GM10266 (cell line): ENCODE data around the gene OOSP2.
"Not testable (repeated sequence)": the region's sequence is repeated elsewhere in the genome, so short reads cannot be mapped to it uniquely, and the experiment has no call there.

Experiments
- DNase-seq: peaks from one replicate; pipeline ENCODE4 v3.0.0; 2012; ENCODE audit errors: extremely low spot score
- CTCF ChIP-seq: IDR thresholded peaks from 2 replicates; pipeline ENCODE4 v1.5.1; 2012; ENCODE audit warnings: mild to moderate bottlenecking, low read depth; ENCODE audit not compliant: control insufficient read depth, insufficient read depth; ENCODE audit errors: missing control alignments

Gene OOSP2

DNA sequence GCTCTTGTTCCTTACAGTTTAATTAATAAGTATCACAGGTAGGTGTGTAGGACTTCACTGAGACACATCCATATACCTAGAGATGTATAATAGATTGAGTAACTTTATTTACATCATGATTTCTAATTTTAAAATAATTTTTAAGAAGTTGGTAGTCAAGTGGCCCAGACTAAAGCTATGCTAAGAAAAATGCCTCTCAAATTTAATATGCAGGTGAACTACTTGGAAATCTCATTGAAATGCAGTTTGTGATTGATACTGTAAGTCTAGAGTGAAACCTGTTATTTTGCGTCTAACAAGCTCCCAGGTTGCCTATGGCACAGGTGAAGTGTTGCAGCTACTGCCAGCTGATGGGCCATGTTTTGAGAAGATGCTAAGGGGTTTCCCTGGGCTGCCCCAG, 23.3 kb upstream of the OOSP2 start, which contains the start of gene OOSP4B:
Gene OOSP4B, plus strand, starts transcription at position 301 of the 400 bp plus-strand sequence.
- no peak for TF ChIP-seq CTCF
- no peak for DNase-seq

GRCh38 chr11:60018058-60018457, 22.2 kb upstream of the OOSP2 start:
- no peak for TF ChIP-seq CTCF
- no peak for DNase-seq

GRCh38 chr11:60020376-60020775, 19.8 kb upstream of the OOSP2 start:
- not testable (repeated sequence) for DNase-seq

DNA sequence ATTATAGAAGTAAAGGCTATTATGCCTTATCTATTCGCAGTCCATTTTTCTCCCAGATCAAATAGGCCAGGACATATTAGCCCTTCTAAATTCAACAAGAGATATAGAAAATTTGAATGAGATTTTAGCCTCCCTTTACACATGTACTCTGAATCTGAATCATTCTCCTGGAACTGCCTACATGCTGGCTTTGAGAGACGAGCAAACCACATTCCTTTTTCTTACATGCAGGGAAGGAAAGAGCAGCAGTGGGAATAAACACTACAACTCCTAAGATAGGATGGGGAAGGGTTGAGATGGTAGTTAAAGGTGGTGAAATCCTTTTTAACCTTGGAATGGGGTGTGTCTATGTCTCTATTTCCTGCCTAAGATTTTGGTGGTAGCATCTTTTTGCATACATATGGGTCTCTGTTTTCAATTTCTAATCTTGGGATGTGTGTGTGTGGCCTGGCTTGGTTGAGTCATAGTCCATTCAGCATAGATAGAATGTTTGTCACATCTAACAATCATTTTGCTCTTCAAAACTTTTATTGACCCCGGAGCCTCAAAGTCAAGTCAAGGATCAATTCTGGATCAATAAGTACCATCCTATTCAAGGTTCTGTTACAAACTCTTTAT, 11.1 kb upstream of the OOSP2 start:
- no peak for TF ChIP-seq CTCF
- DNase-seq: no peak

DNA sequence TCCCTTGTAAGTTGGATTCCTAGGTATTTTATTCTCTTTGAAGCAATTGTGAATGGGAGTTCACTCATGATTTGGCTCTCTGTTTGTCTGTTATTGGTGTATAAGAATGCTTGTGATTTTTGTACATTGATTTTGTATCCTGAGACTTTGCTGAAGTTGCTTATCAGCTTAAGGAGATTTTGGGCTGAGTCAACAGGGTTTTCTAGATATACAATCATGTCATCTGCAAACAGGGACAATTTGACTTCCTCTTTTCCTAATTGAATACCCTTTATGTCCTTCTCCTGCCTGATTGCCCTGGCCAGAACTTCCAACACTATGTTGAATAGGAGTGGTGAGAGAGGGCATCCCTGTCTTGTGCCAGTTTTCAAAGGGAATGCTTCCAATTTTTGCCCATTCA, 10.2 kb downstream of the OOSP2 start:
- DNase-seq: not testable (repeated sequence)

- not testable (repeated sequence) for DNase-seq
Observed at GRCh38 chr11:60050839-60051238, 10.6 kb downstream of the OOSP2 start.

- DNase-seq: no peak
- TF ChIP-seq CTCF: no peak
Observed at GRCh38 chr11:60056349-60056969, 16.2 kb downstream of the OOSP2 start, which contains the start of gene MS4A3. Gene MS4A3 (plus strand): TSS chr11:60056665. CDS start chr11:60061161, 4,496 bp downstream.

DNA sequence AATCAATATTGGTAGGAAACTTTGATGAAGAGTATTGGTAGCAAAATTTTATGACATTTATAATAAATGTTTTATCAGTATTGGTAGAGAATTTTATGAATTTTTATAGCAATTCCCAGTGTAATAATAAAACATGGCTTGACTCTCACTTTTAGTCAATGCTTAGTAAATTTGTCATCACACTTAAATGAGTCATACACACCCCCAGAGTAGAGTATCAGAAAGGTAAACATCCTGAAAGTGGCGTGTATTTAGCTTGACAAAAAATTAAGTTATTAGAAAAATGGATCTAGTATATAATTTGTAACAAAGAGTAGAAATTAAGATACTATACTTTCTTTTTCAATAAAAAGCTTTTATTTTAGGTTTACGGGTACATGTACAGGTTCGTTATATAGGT, 18.8 kb downstream of the OOSP2 start:
- TF ChIP-seq CTCF: no peak
- DNase-seq: no peak
